Measurements from ENCODE around the gene FAM114A1.

DNA sequence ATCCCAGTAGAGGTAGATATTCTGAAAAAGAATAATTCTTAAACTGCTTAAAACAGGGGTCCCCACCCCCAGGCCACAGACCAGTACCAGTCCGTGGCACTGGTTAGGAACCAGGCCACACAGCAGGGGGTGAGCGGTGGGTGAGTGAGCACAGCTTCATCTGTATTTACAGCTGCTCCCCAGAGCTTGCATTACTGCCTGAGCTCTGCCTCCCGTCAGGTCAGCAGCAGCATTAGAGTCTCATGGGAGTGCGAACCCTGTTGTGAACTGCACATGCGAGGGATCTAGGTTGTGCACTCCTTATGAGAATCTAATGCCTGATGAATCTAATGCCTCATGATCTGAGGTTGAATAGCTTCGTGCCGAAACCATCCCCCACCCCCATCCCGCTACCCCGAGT lies 76.8 kb downstream of the FAM114A1 start:
- TF ChIP-seq CTCF (IDR thresholded peaks at IDR 0.05; ENCODE audit: low read depth, low read length, poor library complexity, severe bottlenecking), result no peak
- TF ChIP-seq EZH2phosphoT487 (IDR thresholded peaks at IDR 0.05; ENCODE audit: borderline replicate concordance, low read length), result no peak

Measured in DOHH2 (cell line).